Measurements from ENCODE around the gene NTSR1.
A peak's percentile ranks its signal among the peaks of the same experiment; 100 is the strongest.

The NTSR1 gene

GRCh38 chr20:62708591-62709536 lies at the start of gene NTSR1:
TSS of gene NTSR1 (plus strand) at chr20:62708836. CDS start at chr20:62709208, 372 bp downstream.
- no peak within 1 kb of the TSS for H3K4me3 ChIP-seq (replicated peaks in 1 of 2; ENCODE audit: low read depth in 2 of 2, low read length in 2 of 2)
- DNase-seq (ENCODE audit: low read depth in 2 of 2), result no peak

GRCh38 chr20:62659488-62660239 lies 49.0 kb upstream of the NTSR1 start:
- no peak for TF ChIP-seq CTCF (IDR thresholded peaks at IDR 0.05; ENCODE audit: low read depth, low read length)
- no peak overlapping the region for H3K4me3 ChIP-seq (replicated peaks in 1 of 2; ENCODE audit: low read depth in 2 of 2, low read length in 2 of 2)
- DNase-seq (ENCODE audit: low read depth in 2 of 2), result no peak

More at GRCh38 chr20:62708591-62709536, at the start of gene NTSR1:
- TF ChIP-seq CTCF (IDR thresholded peaks at IDR 0.05; ENCODE audit: low read depth, low read length), result no peak

DNA sequence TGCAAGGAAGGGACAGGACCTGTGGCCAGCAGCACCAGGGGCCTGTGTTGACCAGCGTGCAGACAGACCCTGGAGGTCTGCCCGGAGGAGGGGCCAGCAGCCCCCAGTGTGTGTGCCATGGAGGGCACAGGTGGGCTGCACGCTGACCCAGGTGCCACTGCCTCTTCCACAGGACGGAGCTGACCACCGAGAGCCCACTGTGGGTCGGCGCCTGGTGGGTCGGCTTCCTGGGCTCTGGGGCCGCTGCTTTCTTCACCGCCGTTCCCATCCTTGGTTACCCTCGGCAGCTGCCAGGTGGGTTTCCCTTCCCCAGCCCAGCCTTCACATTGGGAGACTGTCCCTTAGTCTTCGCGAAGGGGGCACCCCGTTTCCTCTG lies 48.4 kb upstream of the NTSR1 start:
- no peak for TF ChIP-seq CTCF (IDR thresholded peaks at IDR 0.05; ENCODE audit: low read depth, low read length)
- H3K4me3 ChIP-seq (replicated peaks in 1 of 2; ENCODE audit: low read depth in 2 of 2, low read length in 2 of 2), result no peak overlapping the region

DNA sequence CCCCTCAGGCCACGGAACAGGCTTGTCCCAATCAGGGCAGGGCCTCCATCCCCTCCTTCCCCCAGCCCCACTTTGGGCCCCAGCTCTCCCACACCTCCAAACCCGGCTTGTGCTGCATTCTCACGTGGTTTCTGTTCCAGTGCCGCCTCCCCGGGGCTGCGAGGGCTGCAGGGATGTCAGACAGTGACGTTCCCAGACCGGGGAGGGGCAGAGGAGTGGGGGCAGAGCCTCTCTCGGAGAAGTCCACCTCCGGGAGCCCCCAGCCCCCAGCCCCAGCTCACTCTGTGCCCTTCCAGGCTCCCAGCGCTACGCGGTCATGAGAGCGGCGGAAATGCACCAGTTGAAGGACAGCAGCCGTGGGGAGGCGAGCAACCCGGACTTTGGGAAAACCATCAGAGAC lies 47.9 kb upstream of the NTSR1 start:
- DNase-seq (ENCODE audit: low read depth in 2 of 2), result no peak
- TF ChIP-seq CTCF (IDR thresholded peaks at IDR 0.05; ENCODE audit: low read depth, low read length), result no peak
- H3K4me3 ChIP-seq (replicated peaks in 1 of 2; ENCODE audit: low read depth in 2 of 2, low read length in 2 of 2), result no peak overlapping the region

More for the DNA sequence above, 48.4 kb upstream of the NTSR1 start:
- DNase-seq (ENCODE audit: low read depth in 2 of 2), result no peak

- DNase-seq (ENCODE audit: low read depth in 2 of 2), result no peak
- no peak for TF ChIP-seq CTCF (IDR thresholded peaks at IDR 0.05; ENCODE audit: low read depth, low read length)
- H3K4me3 ChIP-seq (replicated peaks in 1 of 2; ENCODE audit: low read depth in 2 of 2, low read length in 2 of 2), result no peak overlapping the region
Measured at GRCh38 chr20:62661647-62662046, 47.0 kb upstream of the NTSR1 start.

DNA sequence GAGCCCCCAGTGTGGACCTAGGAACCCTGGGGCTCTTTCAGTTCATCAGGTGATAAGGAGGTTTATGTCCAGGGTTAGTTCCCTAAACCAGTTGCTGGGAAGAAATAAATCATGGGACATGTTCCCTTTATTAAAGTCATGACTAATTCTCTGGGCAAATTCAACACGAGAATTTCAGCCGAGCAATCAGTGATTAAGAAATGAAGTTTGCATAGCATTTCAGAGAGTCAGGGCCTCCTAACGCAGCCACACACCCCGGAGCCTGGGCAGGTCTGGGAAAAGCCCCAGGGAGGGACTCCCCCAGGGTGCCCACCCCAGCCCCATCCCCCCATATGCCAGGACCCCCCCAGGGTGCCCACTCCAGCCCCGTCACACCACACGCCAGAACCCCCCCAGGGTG lies 46.2 kb upstream of the NTSR1 start:
- no peak for TF ChIP-seq CTCF (IDR thresholded peaks at IDR 0.05; ENCODE audit: low read depth, low read length)
- peak; percentile 57 to 71 for DNase-seq (ENCODE audit: low read depth in 2 of 2)
- no peak overlapping the region for H3K4me3 ChIP-seq (replicated peaks in 1 of 2; ENCODE audit: low read depth in 2 of 2, low read length in 2 of 2)
